Kidney glomerular epithelial cell (primary cell): ENCODE results near the gene SEMA6D.
A peak's percentile ranks its signal among the peaks of the same experiment; 100 is the strongest.
"Not testable (repeated sequence)": the region's sequence is repeated elsewhere in the genome, so short reads cannot be mapped to it uniquely, and the experiment has no call there.

Experiments
- DNase-seq: peaks from one replicate; lab custom pipeline; 2025; lab: John Stamatoyannopoulos, UW

Gene SEMA6D

DNA sequence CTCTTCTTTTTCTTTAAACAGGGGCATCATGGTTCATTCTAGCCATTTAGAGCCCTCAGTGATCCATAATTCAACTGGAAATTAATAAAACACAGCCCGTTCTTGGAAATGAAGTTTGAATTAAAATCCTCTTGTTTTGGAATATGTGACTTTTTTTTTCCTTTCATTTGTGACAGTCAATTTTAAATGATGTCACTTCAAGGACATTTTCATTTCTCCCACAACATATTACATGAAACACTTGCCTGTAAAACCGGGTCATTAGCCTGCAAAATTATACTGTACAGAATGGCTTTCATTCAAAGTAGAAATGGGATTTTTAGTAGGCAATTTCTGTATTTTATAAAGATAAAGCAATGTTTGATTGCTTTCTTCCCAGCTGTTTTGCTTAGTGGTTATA, 789 bp upstream of the SEMA6D start:
- no peak for DNase-seq

DNA sequence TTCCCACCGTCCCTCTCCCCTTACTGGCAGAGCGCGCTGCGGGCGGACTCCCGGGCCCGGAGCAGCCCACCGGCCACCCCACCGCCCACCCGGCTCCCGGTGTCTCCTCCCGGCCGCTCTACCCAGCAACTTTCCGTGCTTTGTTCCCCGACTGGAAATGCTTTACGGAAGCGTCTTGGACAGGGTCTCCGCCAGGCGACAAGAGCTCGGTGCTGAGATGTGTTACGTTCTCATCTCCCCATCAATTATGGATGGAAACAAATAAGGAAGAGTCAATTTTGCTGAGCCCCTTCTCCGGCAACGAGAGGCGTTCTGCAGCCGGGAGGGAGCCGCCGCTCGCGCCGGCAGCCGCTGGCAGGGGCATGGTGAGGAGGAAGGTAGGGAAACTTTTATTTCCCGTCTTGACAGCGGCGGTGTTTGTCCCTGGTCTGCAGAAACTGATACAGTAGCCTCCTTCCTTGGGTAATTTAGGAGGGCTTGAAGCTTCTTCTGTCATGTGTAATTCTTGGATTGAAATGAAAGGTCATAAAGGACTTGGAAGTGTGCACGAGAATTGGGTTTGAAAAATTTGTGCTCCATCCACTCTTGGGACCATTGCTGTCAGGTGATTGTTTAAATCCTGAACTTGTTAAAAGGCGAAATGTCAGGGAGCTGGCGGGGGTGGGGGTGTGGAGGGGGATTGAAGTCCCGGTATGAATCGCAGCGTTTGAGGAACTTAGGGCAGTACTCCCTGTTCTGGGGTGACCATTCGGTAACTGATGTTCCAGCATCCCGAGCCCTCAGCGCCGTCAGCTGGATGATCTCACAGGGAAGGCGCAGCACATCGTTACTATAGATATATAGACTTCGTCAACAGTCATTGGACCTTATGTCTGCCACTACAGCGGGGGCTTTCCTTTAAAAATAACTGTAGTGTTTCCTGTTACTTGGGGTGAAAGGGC, 1.5 kb downstream of the SEMA6D start:
- peak; percentile 28 for DNase-seq

DNA sequence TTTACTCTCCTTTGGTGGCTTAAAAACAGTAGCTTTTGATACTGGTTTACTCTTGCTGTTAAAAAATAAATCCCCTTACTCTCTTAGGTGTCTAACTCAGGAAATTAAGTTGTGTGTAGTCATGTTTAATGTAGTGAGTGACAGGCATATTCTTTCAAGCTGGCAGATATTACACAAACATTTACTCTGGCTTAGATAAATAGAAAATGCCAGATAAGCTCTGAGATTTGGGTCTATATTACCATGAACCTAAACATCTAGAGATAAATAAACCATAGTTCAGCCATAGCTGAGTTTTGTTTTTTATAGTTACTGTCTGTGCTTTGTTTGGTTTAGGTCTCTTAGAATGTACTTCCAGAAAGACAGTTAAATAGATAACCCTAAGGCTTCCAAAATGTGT, 2.4 kb downstream of the SEMA6D start:
- no peak for DNase-seq

DNA sequence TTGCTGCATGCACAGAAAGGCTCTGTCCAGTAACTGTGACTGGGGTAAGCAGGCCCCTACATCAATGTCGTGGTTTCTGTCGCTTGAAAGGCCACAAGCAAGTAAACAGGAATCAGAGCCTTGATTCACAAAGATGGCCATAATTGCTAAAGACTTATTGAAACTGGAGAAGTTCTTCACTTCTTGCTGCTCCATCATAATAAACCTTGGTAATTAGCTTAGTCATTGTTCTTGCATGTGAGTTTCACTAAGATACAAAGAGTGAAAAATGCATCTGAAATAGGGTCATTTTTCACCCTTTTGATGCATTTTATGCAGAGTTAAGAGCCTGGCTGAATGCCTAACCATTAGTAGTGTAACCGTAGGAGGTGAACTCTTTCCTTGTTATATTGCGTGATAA, 3.2 kb downstream of the SEMA6D start:
- no peak for DNase-seq

DNA sequence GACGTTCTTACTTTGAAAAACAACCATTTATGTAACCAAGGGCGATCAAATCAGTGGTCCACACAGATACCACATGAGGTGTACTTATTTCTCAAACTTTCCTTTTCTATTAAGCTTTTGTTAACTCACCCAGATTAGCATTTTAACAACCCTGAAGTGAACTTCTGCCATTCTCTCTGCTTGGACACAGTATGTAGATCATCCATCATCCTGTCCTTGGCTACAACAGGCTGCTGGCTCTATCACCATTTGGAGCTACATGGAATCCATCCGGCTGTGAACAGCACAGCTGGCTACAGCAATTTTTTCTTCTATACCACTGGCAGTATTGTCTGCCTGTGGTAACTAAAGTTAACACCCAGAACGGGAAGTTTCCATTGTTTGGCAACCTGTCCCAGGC, 4.4 kb downstream of the SEMA6D start:
- no peak for DNase-seq

DNA sequence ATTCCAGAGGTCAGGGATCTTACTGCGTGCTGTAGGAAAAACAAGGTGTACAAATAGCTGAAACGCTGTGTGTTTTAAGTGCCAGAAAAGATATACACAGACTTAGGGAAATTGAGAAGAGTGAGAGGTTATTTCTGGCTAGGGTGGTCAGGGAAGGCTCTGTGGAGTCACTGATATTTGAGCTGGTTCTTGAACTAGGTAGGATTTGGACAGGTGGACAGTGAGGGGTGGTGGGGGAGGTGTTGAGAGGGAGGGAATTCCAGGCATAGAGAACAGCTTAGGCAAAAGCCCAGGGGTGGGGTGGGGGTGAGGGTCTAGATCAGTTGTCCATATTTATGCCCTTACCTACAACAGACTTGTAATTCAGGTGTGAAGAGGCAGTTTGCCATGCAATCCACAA, 7.0 kb downstream of the SEMA6D start:
- DNase-seq = no peak

DNA sequence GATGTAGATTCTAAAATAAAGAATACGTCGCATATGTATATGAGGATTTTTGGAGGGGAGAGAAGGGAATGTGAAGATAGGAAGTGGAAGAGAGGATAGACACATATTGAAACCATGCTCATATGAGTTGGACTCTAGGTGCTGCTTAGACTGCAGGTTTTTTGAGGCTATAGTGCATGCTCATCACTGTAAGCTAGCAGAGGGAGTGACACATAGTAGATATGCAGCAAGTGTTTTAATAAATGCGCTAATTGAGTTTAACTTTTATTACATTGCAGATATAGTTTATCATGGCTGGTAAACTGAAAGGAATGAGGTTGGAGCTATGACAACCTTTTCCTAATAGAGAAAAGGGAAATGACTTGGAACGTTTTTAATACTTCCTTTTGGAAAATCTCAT, 7.7 kb downstream of the SEMA6D start:
- DNase-seq = no peak

DNA sequence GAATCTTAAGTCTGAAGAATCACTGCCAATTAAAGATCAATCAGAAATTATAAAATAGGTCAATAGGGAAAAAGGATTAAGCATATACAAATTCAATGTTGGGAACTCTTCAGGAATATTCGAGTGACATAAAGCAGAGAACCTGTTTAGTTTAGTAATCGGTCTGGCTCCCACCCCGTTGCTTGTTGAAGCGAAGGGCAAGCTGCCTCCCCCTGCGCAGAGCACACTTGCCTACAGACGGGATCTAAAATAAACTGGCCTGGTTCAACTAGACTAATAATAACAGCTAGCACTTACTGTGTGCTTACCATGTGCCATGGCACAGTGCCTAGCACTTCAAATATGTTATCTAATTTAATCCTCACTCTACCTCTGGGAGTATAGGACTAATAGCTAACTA, 8.6 kb downstream of the SEMA6D start:
- peak; percentile 83 for DNase-seq

DNA sequence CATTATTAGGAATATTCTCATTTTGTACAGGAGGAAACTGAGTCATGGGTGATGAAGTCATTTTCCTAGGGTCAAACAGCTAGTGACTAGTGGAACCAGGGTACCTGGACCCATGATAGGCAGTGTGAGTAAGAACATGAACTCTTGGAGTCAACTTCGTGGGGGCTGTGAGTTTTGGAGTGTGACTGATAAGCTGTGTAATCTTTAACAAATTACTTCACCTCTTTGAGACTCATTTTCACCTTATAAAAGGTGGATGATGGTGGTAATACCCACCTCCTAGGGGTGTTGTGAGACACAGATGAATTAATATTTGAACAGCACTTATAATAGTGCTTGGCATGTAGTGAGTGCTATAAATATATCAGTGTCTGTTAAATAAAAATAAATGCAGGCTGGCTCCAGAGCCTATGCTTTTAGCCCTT, 9.1 kb downstream of the SEMA6D start:
- DNase-seq = peak; percentile 87

DNA sequence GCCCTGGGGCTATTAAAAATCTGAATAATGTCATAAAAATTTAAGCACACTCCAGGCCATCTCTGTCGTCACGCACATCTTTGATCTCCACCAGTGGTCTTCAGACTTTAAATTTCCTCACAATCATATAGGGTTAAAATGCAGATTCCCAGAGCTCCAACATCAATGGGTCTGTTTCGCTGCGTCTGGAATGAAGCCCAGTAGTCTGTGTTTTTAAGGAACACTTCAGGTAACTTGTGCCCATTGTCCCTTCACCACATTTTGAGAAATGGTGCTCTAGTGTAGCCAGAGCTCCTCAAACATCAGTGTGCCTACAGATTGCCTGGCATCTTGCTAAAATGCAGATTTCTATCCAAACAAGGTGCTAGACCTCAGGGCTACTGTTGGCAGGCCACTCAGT, 9.8 kb downstream of the SEMA6D start:
- DNase-seq = no peak

DNA sequence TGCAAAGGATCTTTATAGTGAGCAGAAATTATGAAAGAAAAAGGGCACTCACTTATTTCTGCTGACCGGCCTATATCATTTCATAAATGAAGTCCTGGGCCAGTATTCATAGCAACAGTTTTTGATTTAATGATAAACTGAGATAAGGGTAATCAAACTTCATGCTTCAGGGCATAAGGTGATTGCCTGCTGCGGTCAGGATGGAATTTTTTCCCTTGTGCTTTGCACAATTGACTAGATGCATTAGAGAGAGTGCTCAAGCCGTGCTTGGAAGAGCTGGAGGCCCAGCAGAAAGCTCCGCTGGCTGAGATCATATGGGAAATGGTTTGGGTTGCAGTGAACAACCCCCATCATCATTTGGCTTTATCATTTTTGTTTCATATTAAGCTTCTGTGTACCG, 10.4 kb downstream of the SEMA6D start:
- peak; percentile 53 for DNase-seq

DNA sequence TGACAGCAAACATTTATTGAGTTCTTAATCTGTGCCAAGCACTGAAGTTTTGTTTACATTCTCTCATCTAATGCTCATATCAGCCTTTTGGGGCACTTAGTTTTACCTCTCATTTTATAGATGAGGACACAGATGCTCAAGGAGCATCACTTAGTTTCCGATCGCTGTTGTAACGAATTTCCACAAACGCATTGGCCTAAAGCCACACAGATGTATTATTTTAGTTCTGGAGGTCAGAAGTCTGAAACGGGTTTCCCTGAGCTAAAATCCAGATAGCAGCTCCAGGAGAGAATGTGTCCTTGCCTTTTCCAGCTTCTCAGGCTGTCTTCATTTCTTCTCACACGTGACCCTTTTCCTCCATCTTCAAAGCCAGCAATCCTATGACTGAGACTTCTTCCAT, 11.1 kb downstream of the SEMA6D start:
- DNase-seq = no peak

DNA sequence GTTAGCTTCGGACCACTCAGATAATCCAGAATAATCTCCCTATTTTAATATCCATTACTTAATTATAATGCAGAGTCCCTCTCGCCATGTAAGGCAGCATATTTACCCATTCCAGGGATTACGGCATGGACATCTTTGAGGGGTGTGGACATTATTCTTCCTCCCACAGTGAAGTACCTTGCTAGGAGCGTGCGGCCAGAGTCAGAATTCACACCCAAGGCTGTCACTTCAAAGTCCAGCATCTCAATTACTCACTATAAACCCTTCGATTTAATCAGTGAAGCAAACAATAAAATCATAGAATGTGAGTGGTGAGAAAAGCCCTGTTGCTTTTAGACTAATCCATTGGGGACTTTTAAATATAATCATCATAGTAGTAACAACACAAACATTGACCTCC, 11.6 kb downstream of the SEMA6D start:
- no peak for DNase-seq

DNA sequence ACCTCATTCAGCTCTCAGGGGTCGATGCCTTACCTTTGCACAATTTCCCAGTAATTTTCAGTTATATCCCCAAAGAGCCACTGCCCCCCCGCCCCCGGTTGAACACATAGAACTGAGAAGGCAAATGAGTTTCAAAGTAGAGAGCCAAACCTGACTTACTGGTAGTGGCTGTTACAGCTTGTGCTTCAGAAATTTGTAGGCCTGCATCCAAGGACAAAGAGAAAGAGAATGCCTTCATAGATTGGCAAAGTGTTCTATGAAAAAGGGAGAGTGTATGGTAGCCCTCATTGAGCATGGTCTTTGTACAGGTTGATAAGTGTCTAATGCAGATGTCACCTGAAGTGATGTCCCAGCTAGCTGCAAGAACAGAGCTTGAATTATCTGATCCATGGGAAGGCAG, 13.9 kb downstream of the SEMA6D start:
- no peak for DNase-seq

DNA sequence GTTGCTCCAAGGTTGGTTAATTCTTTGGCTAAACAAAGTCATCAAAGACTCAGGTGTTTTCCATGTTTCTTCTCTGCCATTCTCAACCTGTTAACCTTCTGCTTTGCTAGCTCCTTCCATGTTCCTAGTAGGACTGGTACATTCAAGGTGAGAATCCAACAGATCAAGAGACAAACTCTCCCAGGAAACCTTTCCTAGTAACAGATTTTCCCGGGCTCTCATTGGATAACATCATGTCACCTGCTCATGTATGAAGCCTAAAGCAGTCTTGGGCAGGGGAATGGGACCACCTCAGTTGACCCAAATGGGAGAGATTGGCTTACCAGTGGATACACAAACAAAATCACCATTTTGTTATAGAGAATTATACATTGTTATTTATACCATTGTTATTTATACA, 14.9 kb downstream of the SEMA6D start:
- no peak for DNase-seq

DNA sequence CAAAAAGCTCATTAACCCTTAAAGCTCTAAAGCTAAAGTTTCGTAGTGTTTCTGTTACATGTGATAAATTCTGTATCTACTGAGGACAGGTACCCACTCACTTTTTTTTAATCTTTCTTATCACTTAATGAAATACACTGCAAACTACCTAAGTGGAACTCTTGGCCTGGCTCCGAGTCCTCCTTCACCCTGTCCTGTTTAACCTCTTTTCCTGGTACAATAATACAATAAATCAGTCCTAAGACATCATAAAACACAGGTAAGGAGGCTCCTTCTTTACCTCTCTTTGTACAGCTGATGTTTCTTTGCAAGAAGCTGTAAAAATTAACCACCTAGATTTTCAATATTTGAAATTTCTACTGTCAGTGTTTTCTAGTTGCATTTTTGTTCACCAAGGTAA, 15.8 kb downstream of the SEMA6D start:
- DNase-seq = no peak

DNA sequence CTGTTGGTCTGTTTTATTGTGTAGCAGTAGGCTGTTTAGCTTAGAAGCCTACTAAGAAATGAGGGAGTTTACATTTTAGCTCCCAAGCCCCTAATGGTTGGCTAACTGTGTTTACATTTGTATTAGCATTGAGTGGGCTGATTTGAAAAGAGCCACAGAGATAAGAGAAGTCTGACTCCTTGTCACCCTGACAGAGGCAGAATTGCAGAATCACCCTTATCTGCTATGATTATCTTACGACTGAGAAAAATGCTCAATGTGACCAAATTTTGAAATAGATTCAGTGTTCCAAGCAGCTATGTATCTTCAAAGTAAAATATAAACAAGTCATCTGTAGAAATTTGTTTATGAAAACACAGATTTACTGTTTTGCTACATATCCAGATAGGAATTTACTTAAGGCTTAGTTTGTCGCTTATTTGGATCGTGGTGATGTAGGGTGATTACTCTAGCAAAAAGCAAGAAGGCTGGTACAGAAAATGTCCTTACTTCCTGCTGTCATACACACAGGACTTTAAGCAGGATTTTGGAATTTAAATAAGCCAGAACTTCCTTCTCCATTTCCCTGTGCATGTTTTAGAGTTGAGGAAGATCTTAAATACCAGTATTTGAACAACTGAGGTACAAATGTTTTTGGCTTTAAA, 19.0 kb downstream of the SEMA6D start:
- no peak for DNase-seq

DNA sequence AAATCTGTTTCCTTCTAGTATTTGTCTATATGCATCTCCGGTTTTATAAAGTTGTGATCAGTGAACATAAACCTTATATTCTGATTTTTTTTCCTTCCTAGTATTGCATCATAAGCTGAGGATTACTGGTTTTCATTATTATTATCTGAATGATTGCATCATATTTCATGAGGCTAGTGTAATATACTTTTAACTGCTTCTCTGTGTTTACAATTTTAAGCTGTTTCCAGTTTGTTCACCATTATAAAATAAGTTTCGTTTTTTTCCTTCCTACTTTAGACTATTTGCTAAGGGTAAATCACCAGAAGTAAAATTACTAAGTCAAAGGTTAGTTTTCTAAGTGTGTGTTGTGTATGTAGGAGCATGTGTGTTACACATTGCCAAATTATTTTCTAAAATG, 20.2 kb downstream of the SEMA6D start:
- no peak for DNase-seq

DNA sequence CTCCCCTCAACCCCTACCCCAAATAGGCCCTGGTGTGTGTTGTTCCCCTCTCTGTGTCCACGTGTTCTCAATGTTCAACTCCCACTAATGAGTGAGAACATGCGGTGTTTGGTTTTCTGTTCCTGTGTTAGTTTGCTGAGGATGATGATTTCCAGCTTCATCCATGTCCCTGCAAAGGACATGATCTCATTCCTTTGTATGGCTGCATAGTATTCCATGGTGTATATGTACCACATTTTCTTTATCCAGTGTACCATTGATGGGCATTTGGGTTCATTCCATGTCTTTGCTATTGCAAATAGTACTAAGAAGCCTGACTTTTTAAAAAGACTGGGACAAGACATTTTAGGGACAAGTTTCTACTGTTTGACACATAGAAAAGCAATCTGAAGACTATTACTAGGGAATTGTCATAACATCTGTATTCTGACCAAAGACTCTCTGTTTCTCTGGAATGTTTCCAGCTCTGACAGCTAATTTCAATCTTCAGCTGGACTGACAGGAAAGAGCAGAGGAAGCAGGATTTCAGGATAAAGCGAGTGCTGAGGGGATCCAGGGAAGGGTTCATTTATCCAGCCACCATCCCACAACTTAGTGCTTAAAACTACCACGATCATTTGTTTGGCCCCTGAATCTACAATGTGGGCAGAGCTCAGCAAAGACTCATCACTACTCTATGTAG, 21.0 kb downstream of the SEMA6D start:
- not testable (repeated sequence) for DNase-seq

DNA sequence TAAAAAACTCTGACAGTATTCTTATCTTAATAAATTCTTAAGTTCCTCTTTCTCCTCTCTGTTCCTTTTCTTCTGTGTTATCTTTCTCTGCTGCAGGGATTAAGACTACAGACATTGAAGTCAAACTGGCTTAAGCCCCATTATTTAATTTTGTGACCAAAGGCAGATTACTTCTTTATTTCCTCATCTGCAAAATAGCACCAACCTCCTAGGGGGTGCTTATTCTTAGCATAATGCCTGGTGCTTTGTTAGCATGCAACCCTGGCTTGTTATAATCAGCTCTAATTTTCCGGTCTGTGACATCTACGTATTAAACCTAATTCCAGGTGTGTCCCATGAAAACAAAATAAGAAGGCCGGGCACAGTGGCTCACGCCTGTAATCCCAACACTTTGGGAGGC, 23.8 kb downstream of the SEMA6D start:
- DNase-seq = no peak

DNA sequence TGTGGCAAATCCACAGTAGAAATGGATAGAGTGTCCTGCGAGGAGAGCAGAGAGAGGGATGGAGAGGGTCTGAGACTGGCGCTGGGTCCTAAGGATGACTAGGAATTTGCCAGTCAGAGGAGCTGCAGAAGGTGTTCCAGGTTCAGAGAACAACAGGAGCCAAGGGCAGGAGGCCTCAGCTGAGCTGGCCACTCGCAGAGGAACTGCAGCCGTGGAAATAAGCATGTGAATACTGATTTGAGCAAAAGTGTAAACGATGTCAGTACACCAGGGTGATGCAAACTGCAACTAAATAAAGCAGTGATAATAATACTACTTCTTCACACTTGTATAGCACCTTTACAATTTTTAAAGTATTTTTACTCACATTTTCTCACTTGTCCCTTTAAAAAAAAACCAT, 24.6 kb downstream of the SEMA6D start:
- DNase-seq = no peak

DNA sequence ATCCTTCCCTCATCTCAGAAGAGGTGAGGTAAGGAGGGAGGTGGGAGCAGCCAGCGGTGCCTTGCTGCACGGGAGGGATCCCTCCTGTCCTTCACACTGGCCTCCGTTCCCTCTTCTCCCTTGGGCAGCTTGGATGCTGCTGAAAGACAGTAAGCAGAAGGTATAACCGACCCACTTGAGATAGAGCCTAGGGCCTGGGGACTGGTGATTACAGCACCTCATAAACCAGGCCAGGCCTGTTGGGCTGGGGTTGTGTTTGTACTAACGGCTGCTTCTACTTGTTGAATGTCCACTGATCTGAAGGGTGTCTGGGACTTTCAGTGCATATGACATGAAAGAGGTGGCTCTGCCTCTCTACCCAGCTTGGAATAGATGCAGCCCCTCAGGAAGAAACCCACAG, 25.0 kb downstream of the SEMA6D start:
- no peak for DNase-seq

DNA sequence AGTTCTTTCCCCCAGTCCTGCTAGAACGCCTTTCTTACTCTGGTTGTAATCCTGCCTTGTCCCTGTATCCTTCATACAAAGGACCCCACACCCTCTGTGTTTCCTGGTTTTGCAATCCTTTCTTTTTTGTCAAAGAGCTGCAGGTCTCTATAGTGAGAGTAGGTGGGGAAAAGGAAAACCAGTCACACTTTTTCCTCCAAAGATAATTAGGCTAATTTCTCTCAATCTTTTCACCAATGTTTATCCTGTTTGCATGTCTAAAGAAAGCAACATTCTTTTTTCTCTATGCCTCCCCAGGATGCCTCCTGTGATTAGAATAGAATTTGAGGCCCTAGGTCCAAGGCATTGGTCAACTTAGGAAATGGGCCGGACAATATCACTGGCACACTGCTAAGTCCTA, 25.4 kb downstream of the SEMA6D start:
- DNase-seq = no peak
